22Rv1 (cell line): ENCODE measurements around the gene ST3GAL3.

Experiments used
- CTCF ChIP-seq: fragments of 450-650 bp; IDR thresholded peaks from 2 replicates; pipeline ENCODE4 v1.5.1; 2017; ENCODE audit warnings: mild to moderate bottlenecking
- ZFX ChIP-seq: fragments of 450-650 bp; IDR thresholded peaks from 2 replicates; pipeline ENCODE4 v1.6.1; 2017; ENCODE audit warnings: antibody characterized with exemption, borderline replicate concordance

GRCh38 chr1:43835082-43836021 lies 128.0 kb downstream of the ST3GAL3 start:
- TF ChIP-seq CTCF (no peak), ZFX (no peak)
